Esophagus muscularis mucosa (tissue), 4 donors: ENCODE results near the gene C22orf23. TPM values are rescaled to one million over a fixed set of nuclear protein-coding genes. Genes with fewer than 3 reads are reported as not detected.
A peak's percentile ranks its signal among the peaks of the same experiment; 100 is the strongest.

ENCODE experiments used
- DNase-seq: peaks from one replicate; pipeline ENCODE4 v3.0.0-alpha.2; 2017; ENCODE audit errors: extremely low spot score
- H3K27ac ChIP-seq, 4 donors: fragments of 200-600 bp; sonication (generic); replicated peaks in 1 of 4; 1 replicate in 3 of 4; 2 replicates in 1 of 4; pipeline ENCODE4 v1.5.1; 2016 to 2019; ENCODE audit warnings: mild to moderate bottlenecking in 1 of 4
- H3K27me3 ChIP-seq, 4 donors: fragments of 200-600 bp; sonication (generic); one replicate each; pipeline versions ENCODE4 v1.5.1 to v1.6.0; 2016 to 2019
- H3K36me3 ChIP-seq, 4 donors: fragments of 200-600 bp; sonication (generic); one replicate each; pipeline ENCODE4 v1.5.1; 2016 to 2019
- H3K4me1 ChIP-seq, 4 donors: fragments of 200-600 bp; sonication (generic); one replicate each; pipeline ENCODE4 v1.5.1; 2016 to 2019
- H3K4me3 ChIP-seq, 4 donors: fragments of 200-600 bp; sonication (generic); 1 replicate in 2 of 4; 2 replicates in 2 of 4; pipeline ENCODE4 v1.5.1; 2016 to 2019; ENCODE audit warnings: mild to moderate bottlenecking in 4 of 4, moderate library complexity in 1 of 4
- H3K9me3 ChIP-seq, 4 donors: fragments of 200-600 bp; sonication (generic); 1 replicate in 3 of 4; 2 replicates in 1 of 4; pipeline ENCODE4 v1.5.1; 2016 to 2019
- EP300 ChIP-seq: sonication (generic); formaldehyde crosslinking; IDR thresholded peaks from one replicate; pipeline ENCODE4 v1.6.1; 2017; ENCODE audit warnings: antibody characterized with exemption
- POLR2A ChIP-seq: fragments of 450-650 bp; IDR thresholded peaks from one replicate; pipeline ENCODE4 v1.6.1; 2017; ENCODE audit warnings: antibody characterized with exemption, moderate library complexity, mild to moderate bottlenecking, low read depth
- POLR2AphosphoS5 ChIP-seq, 2 donors: sonication (generic); formaldehyde crosslinking; IDR thresholded peaks; one replicate each; pipeline ENCODE4 v1.6.1; 2017; ENCODE audit warnings: antibody characterized with exemption in 2 of 2
- WGBS: methylation state at CpG from one replicate; pipeline ENCODE4 v1.1.5; 2018; 5-methylcytosine and 5-hydroxymethylcytosine counted together
- intact Hi-C: fragments of 100-400 bp; cut with DNase I; formaldehyde crosslinking; loops from one replicate; pipeline ENCODE4 v1.15.1; 2023
- total RNA-seq, 4 donors: library from RNA; depleted of rRNA; stranded (reverse); fragments of >200 nt; gene quantifications; one replicate each; pipeline versions ENCODE4 v1.1.0 to v1.2.1, GENCODE V29; 2016
- TF ChIP-seq, protein P1 (sequence below), 3 experiments: fragments of 200-600 bp in 2 of 3; fragments of 450-650 bp in 1 of 3; sonication (generic) in 2 of 3; IDR thresholded peaks; one replicate each; pipeline ENCODE4 v1.5.1; 2017 to 2019; ENCODE audit warnings: antibody characterized with exemption in 3 of 3, mild to moderate bottlenecking in 2 of 3, moderate library complexity in 1 of 3

Gene C22orf23
- total RNA-seq, 4 donors from 2014 or later: not detected

DNA sequence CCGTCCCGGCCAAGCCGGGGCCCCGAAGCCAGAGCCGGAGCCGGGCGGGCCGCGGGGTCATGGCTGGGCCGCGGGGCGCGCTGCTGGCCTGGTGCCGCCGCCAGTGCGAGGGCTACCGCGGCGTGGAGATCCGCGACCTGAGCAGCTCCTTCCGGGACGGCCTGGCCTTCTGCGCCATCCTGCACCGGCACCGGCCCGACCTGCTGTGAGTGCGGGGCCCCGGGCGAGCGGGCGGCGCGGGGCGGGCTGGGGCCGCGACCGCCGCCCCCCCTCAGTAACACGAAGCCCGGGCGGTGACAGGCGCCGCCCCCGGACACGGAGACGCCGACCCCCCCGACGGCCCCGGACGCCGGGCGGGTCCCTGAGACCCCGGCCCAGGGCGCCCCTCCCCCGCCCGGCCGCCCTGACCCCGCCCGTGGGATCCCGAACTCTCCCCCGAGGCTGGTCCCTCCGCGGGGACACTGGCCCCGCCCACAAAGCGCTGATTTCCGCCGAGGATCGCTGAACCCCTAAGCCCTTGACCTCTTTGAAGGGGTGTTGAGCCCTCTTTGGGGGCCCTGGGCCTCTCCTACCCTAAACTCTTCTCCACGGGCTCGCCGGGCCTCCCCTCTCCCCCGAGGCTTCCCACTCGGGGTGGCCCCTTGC is 46.9 kb downstream of the C22orf23 start:
- Histone ChIP-seq H3K27ac (peak overlapping the region; percentile 95 to 96 (median 96)), H3K27me3 (no peaks in the 10 kb centered on the region), H3K4me1 (peaks cover 38 to 67% (median 66%) of the 10 kb centered on the region in 4 donors), H3K36me3 (no peaks in the 10 kb centered on the region), H3K9me3 (no peaks in the 10 kb centered on the region), H3K4me3 (peak overlapping the region; percentile 82 to 98 (median 93))
- intact Hi-C loops: no loop called here
- no peak for DNase-seq
- WGBS: 1% methylated on average over 13 of the region's 75 CpGs
- TF ChIP-seq, protein P1, sequence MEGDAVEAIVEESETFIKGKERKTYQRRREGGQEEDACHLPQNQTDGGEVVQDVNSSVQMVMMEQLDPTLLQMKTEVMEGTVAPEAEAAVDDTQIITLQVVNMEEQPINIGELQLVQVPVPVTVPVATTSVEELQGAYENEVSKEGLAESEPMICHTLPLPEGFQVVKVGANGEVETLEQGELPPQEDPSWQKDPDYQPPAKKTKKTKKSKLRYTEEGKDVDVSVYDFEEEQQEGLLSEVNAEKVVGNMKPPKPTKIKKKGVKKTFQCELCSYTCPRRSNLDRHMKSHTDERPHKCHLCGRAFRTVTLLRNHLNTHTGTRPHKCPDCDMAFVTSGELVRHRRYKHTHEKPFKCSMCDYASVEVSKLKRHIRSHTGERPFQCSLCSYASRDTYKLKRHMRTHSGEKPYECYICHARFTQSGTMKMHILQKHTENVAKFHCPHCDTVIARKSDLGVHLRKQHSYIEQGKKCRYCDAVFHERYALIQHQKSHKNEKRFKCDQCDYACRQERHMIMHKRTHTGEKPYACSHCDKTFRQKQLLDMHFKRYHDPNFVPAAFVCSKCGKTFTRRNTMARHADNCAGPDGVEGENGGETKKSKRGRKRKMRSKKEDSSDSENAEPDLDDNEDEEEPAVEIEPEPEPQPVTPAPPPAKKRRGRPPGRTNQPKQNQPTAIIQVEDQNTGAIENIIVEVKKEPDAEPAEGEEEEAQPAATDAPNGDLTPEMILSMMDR (IDR thresholded peaks at IDR 0.05): no peak
- TF ChIP-seq EP300 (no peak), POLR2A (no peak), POLR2AphosphoS5 (IDR thresholded peaks at IDR 0.05) (no peak)

DNA sequence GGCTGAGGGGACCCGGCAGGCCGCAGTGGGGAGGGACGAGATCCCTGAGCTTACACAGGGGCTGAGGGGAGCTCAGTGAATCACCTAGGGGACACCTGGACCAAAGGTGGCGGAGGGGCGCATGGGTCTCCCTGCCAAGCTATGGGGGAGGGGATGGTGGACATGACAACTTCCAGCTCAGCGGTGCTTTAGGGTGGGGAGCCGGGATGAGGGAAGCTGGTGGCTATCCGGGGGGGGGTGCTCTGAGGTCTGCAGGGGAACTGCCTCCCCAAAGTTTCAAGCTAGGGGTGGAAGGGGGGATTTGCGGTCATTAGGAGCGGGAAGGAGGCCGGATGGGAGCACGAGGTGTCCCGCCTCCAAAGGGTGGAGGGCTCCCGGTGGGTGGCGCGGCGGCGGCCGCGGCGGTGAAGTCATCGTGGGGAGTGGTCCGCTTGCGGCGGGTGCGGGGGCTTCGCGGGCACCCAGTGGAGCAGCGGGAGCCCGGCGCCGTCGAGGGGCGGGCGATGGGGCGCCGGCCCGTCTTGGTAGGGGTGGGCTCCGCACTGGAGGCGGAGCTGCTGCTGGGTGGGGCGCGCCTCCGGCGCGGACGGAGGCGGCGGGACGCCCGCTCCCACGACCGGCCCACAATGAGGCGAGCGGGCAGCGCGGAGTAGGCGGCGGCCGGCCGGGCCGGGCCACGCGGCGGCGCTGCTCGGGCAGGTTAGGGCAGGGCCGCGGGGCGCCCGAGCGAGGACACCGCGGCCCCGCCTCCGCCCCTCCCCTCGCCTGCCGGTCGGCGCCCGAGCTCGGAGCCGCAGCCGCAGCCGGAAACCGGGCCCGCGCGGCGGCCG is 47.7 kb downstream of the C22orf23 start, which contains the start of gene MICALL1:
MICALL1 (plus strand) TSS at position 764 of the 830 bp plus-strand sequence. CDS start 126 bp downstream, outside the sequence.
- Histone ChIP-seq H3K9me3 (no peaks in the 10 kb centered on the region), H3K27me3 (no peaks in the 10 kb centered on the region), H3K4me3 (peak within 1 kb of the TSS; percentile 82 to 98 (median 93)), H3K36me3 (no peaks in the 10 kb centered on the region), H3K4me1 (peaks cover 31 to 67% (median 63%) of the 10 kb centered on the region in 4 donors), H3K27ac (peak within 1 kb of the TSS; percentile 95 to 96 (median 96))
- intact Hi-C loops: no loop called here
- WGBS: 28% methylated on average over 14 of the region's 90 CpGs
- DNase-seq: no peak
- TF ChIP-seq POLR2A (no peak), EP300 (no peak), POLR2AphosphoS5 (IDR thresholded peaks at IDR 0.05) (peak in 1 of 2 donors; percentile 62)
- TF ChIP-seq, protein P1 (IDR thresholded peaks at IDR 0.05): peak; percentile 34 to 57 (median 47)

DNA sequence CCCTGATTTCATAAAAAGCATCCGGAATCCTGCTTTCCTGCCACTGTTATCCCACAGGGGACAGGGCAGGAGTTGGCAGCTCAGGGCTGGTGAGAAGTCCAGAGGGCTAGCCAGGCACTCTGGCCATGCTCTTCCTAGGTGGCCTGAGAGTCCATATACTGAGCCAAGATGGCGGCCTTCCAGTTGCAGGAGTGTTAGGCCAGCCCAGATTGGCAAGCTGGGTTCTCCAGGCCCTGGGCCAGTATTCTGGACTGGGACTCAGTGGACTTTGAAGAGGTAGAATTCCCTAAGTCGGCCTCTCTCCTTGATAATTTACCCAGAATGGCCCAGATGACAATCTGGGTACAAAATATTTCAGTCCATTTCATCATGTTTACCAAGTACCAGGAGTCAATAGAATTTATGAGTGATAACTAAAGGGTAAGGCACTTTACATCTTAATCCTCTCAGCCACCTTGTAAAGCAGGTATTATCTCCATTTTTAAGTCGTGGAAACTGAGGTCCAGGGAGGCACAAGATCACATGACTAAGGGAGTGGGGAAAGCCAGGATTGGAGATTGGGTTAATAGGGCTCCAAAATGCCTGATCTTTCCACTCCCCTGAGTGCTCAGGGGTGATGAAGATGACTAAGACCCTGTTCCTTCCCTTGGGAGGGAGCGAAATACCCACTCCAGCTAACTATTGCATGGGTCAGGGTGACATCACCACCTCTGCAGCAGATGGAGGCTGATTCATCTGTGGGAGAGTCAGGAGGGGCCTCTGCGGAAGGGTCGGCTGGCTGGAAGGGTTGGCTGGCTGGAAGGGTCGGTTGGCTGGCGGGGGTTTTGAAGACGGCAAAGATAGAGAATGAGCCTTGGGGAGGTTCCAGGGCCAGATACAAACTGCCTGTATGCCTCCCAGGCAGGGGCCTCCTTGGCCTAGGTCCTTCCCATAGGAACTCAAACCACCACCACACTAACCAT is 48.5 kb downstream of the C22orf23 start:
- WGBS: 55% methylated on average over 9 of the region's 10 CpGs
- intact Hi-C loops: no loop called here
- H3K4me3 ChIP-seq: peak overlapping the region in 3 of 4 donors; percentile 89 to 98 (median 97)

More for the DNA sequence above, 48.5 kb downstream of the C22orf23 start:
- Histone ChIP-seq H3K27ac (peak overlapping the region; percentile 87 to 96 (median 95)), H3K4me1 (peaks cover 24 to 61% (median 54%) of the 10 kb centered on the region in 4 donors), H3K9me3 (no peaks in the 10 kb centered on the region), H3K36me3 (no peaks in the 10 kb centered on the region), H3K27me3 (no peaks in the 10 kb centered on the region)
- TF ChIP-seq POLR2AphosphoS5 (IDR thresholded peaks at IDR 0.05): peak; percentile 37 to 70
- TF ChIP-seq, protein P1 (IDR thresholded peaks at IDR 0.05): no peak
- DNase-seq: no peak
